ENCODE data around the gene CD177. TPM values are rescaled to one million over a fixed set of nuclear protein-coding genes. Genes with fewer than 3 reads are reported as not detected.

The CD177 gene
- total RNA-seq, 1 experiment from 2014 or later = 0.09 TPM

DNA sequence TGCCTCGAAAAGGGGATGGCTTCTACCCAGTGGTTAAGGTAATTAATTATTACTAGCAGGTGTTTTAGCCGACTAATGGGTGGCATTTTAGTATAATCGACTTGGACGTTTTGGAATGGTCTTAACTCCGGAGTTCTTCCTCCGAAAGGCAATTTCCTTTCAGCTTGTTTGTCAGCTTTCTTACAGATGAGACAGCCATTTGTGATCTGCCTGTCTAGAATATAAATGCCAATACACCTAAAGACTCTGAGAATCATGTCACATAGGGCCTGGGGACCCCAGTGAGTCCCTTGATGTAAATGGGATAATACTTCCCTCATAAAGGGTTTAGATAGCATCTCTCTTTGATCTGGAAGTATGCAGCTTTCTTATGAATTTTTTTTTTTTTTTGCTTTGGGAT lies 42.2 kb upstream of the CD177 start:
- H2BK5ac ChIP-seq (ENCODE audit: insufficient read length, low read length) = no peak overlapping the region
- H4K8ac ChIP-seq (replicated peaks; ENCODE audit: insufficient read length, low read depth, low read length) = no peak overlapping the region
- H4K20me1 ChIP-seq (ENCODE audit: control insufficient read depth, insufficient read depth, insufficient read length) = no peaks in the 10 kb centered on the region
- Mint-ChIP-seq H3K27ac (no peak overlapping the region), H3K9me3 (peaks cover 88 to 93% of the 10 kb centered on the region in 2 experiments), H3K36me3 (ENCODE audit: insufficient read depth in 1 of 3, low read depth in 3 of 3) (peaks cover 0 to 11% (median 6%) of the 10 kb centered on the region in 3 experiments; a peak in 3 of 7 replicates), H3K4me3 (no peak overlapping the region), H3K27me3 (ENCODE audit: low read depth) (no peaks in the 10 kb centered on the region; the same call in none of the 2 replicates), H3K4me1 (no peaks in the 10 kb centered on the region)
- H3K14ac ChIP-seq (ENCODE audit: insufficient read depth, low read length) = no peak overlapping the region
- H3K9me3 ChIP-seq (ENCODE audit: control insufficient read depth, low read depth, low read length) = peaks cover 18% of the 10 kb centered on the region
- no peak overlapping the region for H4K91ac ChIP-seq (ENCODE audit: insufficient read length, low read depth, low read length)
- H3K9ac ChIP-seq (ENCODE audit: extremely low read depth, insufficient read length, low read length) = no peak overlapping the region
- no peak overlapping the region for H3K4ac ChIP-seq (ENCODE audit: low read depth, low read length)
- no peak overlapping the region for H2BK15ac ChIP-seq (ENCODE audit: low read depth, low read length)
- H3K79me1 ChIP-seq (ENCODE audit: insufficient read depth, low read depth, low read length, poor library complexity, severe bottlenecking) = no peaks in the 10 kb centered on the region
- no peak overlapping the region for H3T11ph ChIP-seq (ENCODE audit: low read length)
- no peak overlapping the region for H3K4me2 ChIP-seq (ENCODE audit: insufficient read depth, insufficient read length, low read length)
- H3K27ac ChIP-seq (ENCODE audit: insufficient read length, low read depth, low read length) = no peak overlapping the region
- H2BK20ac ChIP-seq (ENCODE audit: low read depth, low read length, poor library complexity, severe bottlenecking) = no peak overlapping the region
- no peak overlapping the region for H2AFZ ChIP-seq (ENCODE audit: low read length)
- no peak overlapping the region for H2BK120ac ChIP-seq (ENCODE audit: low read depth, low read length, poor library complexity, severe bottlenecking)
- no peak overlapping the region for H4K5ac ChIP-seq (ENCODE audit: insufficient read length, low read depth, low read length)
- H2AK5ac ChIP-seq (ENCODE audit: insufficient read length, low read length) = no peak overlapping the region
- no peaks in the 10 kb centered on the region for H3K4me1 ChIP-seq (ENCODE audit: insufficient read depth, low read length)
- H3K18ac ChIP-seq (ENCODE audit: insufficient read length, low read depth, low read length) = no peak overlapping the region
- TF ChIP-seq, protein P1, sequence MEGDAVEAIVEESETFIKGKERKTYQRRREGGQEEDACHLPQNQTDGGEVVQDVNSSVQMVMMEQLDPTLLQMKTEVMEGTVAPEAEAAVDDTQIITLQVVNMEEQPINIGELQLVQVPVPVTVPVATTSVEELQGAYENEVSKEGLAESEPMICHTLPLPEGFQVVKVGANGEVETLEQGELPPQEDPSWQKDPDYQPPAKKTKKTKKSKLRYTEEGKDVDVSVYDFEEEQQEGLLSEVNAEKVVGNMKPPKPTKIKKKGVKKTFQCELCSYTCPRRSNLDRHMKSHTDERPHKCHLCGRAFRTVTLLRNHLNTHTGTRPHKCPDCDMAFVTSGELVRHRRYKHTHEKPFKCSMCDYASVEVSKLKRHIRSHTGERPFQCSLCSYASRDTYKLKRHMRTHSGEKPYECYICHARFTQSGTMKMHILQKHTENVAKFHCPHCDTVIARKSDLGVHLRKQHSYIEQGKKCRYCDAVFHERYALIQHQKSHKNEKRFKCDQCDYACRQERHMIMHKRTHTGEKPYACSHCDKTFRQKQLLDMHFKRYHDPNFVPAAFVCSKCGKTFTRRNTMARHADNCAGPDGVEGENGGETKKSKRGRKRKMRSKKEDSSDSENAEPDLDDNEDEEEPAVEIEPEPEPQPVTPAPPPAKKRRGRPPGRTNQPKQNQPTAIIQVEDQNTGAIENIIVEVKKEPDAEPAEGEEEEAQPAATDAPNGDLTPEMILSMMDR (conservative IDR thresholded peaks at IDR 0.05) = no peak
- DNase-seq = no peak
- H3K23ac ChIP-seq (ENCODE audit: insufficient read length, low read depth, low read length) = no peak overlapping the region
- no peaks in the 10 kb centered on the region for H3K27me3 ChIP-seq (ENCODE audit: insufficient read depth, low read length)
- no CpG with 5 or more reads among the region's 6 CpGs for WGBS (ENCODE audit: extremely low coverage, insufficient read length, low lambda C conversion rate)
- H3K79me2 ChIP-seq (ENCODE audit: insufficient read depth, low read length) = no peaks in the 10 kb centered on the region
- H2BK12ac ChIP-seq (ENCODE audit: insufficient read length, low read depth, low read length) = no peak overlapping the region
- H3K23me2 ChIP-seq (ENCODE audit: insufficient read length, low read depth, low read length, poor library complexity, severe bottlenecking) = no peaks in the 10 kb centered on the region
- no peak overlapping the region for H3K56ac ChIP-seq (ENCODE audit: insufficient read length, low read depth, low read length)

Measured in H9 (cell line).